Keratinocyte (primary cell): ENCODE measurements around the gene KRTAP3-1. TPM values are rescaled to one million over a fixed set of nuclear protein-coding genes. Genes with fewer than 3 reads are reported as not detected.
"Not testable (repeated sequence)": the region's sequence is repeated elsewhere in the genome, so short reads cannot be mapped to it uniquely, and the experiment has no call there.

ENCODE experiments used
- DNase-seq: peaks from one replicate; pipeline ENCODE4 v3.0.0-alpha.2; 2011; ENCODE audit warnings: low read depth, missing footprints, low spot score
- FAIRE-seq: peaks from 2 replicates; lab custom pipeline; 2011; peaks lifted over from hg19 to GRCh38; lab: Jason Lieb, UNC
- H2AFZ ChIP-seq: 2 replicates; pipeline ENCODE4 v1.6.0; 2012; ENCODE audit warnings: low read length, control low read depth, inconsistent platforms; ENCODE audit not compliant: control insufficient read depth
- H3K27ac ChIP-seq: 2 replicates; pipeline ENCODE4 v1.5.1; 2011; ENCODE audit warnings: low read length; ENCODE audit not compliant: control insufficient read depth, insufficient read depth
- H3K27me3 ChIP-seq: 3 replicates; pipeline ENCODE4 v1.6.0; 2011; ENCODE audit warnings: low read length; ENCODE audit not compliant: control insufficient read depth, insufficient read depth; ENCODE audit errors: extremely low read depth
- H3K36me3 ChIP-seq, 2 experiments: 2 replicates in 1 of 2; 3 replicates in 1 of 2; pipeline ENCODE4 v1.5.1; 2011; ENCODE audit warnings: low read length in 2 of 2, mild to moderate bottlenecking in 1 of 2; ENCODE audit not compliant: control insufficient read depth in 2 of 2, insufficient read depth in 2 of 2; ENCODE audit errors: extremely low read depth in 1 of 2
- H3K4me1 ChIP-seq: 3 replicates; pipeline ENCODE4 v1.5.1; 2011; ENCODE audit warnings: low read length; ENCODE audit not compliant: control insufficient read depth, insufficient read depth; ENCODE audit errors: extremely low read depth
- H3K4me2 ChIP-seq: 3 replicates; pipeline ENCODE4 v1.6.0; 2011; ENCODE audit warnings: low read depth, low read length; ENCODE audit not compliant: control insufficient read depth, insufficient read depth; ENCODE audit errors: extremely low read depth
- H3K4me3 ChIP-seq, 3 experiments: fragments of 200-600 bp in 1 of 3; sonication (generic) in 1 of 3; 2 replicates in 2 of 3; 3 replicates in 1 of 3; pipeline ENCODE4 v1.5.1; 2011 to 2016; ENCODE audit warnings: low read length in 3 of 3, mild to moderate bottlenecking in 3 of 3, control low read depth in 2 of 3, inconsistent platforms in 1 of 3, low read depth in 1 of 3, mixed read lengths in 1 of 3, mixed run types in 1 of 3, moderate library complexity in 1 of 3; ENCODE audit not compliant: control insufficient read depth in 2 of 3, insufficient read depth in 2 of 3; ENCODE audit errors: extremely low read depth in 1 of 3
- H3K79me2 ChIP-seq: 2 replicates; pipeline ENCODE4 v1.6.0; 2012; ENCODE audit warnings: low read length; ENCODE audit not compliant: control insufficient read depth, insufficient read depth
- H3K9ac ChIP-seq: 3 replicates; pipeline ENCODE4 v1.6.0; 2011; ENCODE audit warnings: low read length; ENCODE audit not compliant: control insufficient read depth, insufficient read depth; ENCODE audit errors: extremely low read depth
- H3K9me1 ChIP-seq: 3 replicates; pipeline ENCODE4 v1.6.0; 2011; ENCODE audit warnings: low read length; ENCODE audit not compliant: control insufficient read depth, insufficient read depth; ENCODE audit errors: extremely low read depth
- H3K9me3 ChIP-seq: 2 replicates; pipeline ENCODE4 v1.5.1; 2012; ENCODE audit warnings: low read depth, low read length; ENCODE audit not compliant: control insufficient read depth
- H4K20me1 ChIP-seq: 3 replicates; pipeline ENCODE4 v1.6.0; 2011; ENCODE audit warnings: low read length; ENCODE audit not compliant: control insufficient read depth, insufficient read depth; ENCODE audit errors: extremely low read depth
- CTCF ChIP-seq, 3 experiments: IDR thresholded peaks in 1 of 3; conservative IDR thresholded peaks in 1 of 3; optimal IDR thresholded peaks in 1 of 3; 2 replicates in 2 of 3; 3 replicates in 1 of 3; pipeline versions ENCODE3 to v1.5.1; 2011; ENCODE audit warnings: low read length in 3 of 3, mild to moderate bottlenecking in 3 of 3, moderate library complexity in 2 of 3, control low read depth in 1 of 3, inconsistent platforms in 1 of 3; ENCODE audit not compliant: insufficient read depth in 2 of 3; ENCODE audit errors: extremely low read depth in 1 of 3
- EZH2 ChIP-seq: IDR thresholded peaks from one replicate; pipeline ENCODE4 v1.6.1; 2012; ENCODE audit warnings: inconsistent platforms, mild to moderate bottlenecking, low read length, moderate library complexity
- dilution Hi-C: fragments of 300-500 bp; cut with MboI; formaldehyde crosslinking; loops from one replicate; pipeline ENCODE4 v1.7.0; 2020; ENCODE audit warnings: low sequenced_read_pairs; ENCODE audit not compliant: extremely low pct_ligation_motif_present
- polyA plus RNA-seq, 5 experiments: library from polyadenylated mRNA; depleted of rRNA in 3 of 5; stranded (reverse) in 3 of 5; stranded (forward) in 1 of 5; unstranded in 1 of 5; fragments of >200 nt; gene quantifications; 1 replicate in 1 of 5; 2 replicates in 3 of 5; 3 replicates in 1 of 5; pipeline versions ENCODE4 v1.2.1 to v1.2.3, GENCODE V29; 2011 to 2012; ENCODE audit warnings: missing spikeins in 2 of 5, low read depth in 1 of 5, low replicate concordance in 1 of 5

Gene KRTAP3-1
- polyA plus RNA-seq, 1 donor (not counting 4 experiments of a cell fraction or from before 2014, with no cell fraction given) = not detected

- Histone ChIP-seq H2AFZ (no peak overlapping the region), H4K20me1 (no peaks in the 10 kb centered on the region), H3K9me3 (no peaks in the 10 kb centered on the region), H3K4me3 (no peak overlapping the region), H3K27me3 (no peaks in the 10 kb centered on the region), H3K36me3 (no peaks in the 10 kb centered on the region), H3K4me1 (no peaks in the 10 kb centered on the region), H3K27ac (no peak overlapping the region), H3K4me2 (no peak overlapping the region), H3K9ac (no peak overlapping the region), H3K79me2 (no peaks in the 10 kb centered on the region), H3K9me1 (no peaks in the 10 kb centered on the region)
- TF ChIP-seq EZH2 (no peak), CTCF (optimal IDR thresholded peaks at IDR 0.05 in 1 of 3, IDR thresholded peaks at IDR 0.05 in 1 of 3, conservative IDR thresholded peaks at IDR 0.05 in 1 of 3; ENCODE audit: extremely low read depth in 1 of 3, insufficient read depth in 2 of 3, low read length in 3 of 3) (no peak)
- dilution Hi-C loops = no loop called here
- DNase-seq = no peak
- no peak for FAIRE-seq
Observed at GRCh38 chr17:41037853-41038350, 29.0 kb upstream of the KRTAP3-1 start.

GRCh38 chr17:41034346-41034935 is 25.5 kb upstream of the KRTAP3-1 start, which contains the start of gene KRTAP1-3:
KRTAP1-3 (minus strand) TSS chr17:41034874; CDS start chr17:41034821, 53 bp downstream.
- H3K9me3 ChIP-seq, dilution Hi-C loops, FAIRE-seq, H2AFZ ChIP-seq, H3K9ac ChIP-seq, H4K20me1 ChIP-seq, H3K27ac ChIP-seq, H3K36me3 ChIP-seq, H3K4me2 ChIP-seq, H3K4me1 ChIP-seq, H3K79me2 ChIP-seq, H3K9me1 ChIP-seq, H3K4me3 ChIP-seq, H3K27me3 ChIP-seq, DNase-seq: not testable (repeated sequence)
